GM12878 (cell line): ENCODE results near the gene SPN. TPM values are rescaled to one million over a fixed set of nuclear protein-coding genes. Genes with fewer than 3 reads are reported as not detected.

Experiments
- ATAC-seq: fragments of 200-7000 bp; cut with Tn5 transposase; 3 replicates; pipeline ENCODE4 v1.9.1; 2020; ENCODE audit warnings: mild to moderate bottlenecking, moderate library complexity
- BruUV-seq: library from RNA; stranded (reverse); fragments of 400-500 nt; replicated peaks from 2 replicates; lab custom pipeline; 2021; lab: Mats Ljungman, UMichigan
- CTCF ChIA-PET: fragments of 300-600 bp; sonication (Branson Sonifier 250); formaldehyde crosslinking; extraction: SDS; loops from one replicate; lab custom pipeline; 2021; ENCODE audit warnings: inconsistent platforms; lab: Yijun Ruan, JAX
- POLR2A ChIA-PET: fragments of 350-600 bp; formaldehyde crosslinking; extraction: SDS; loops from one replicate; lab custom pipeline; 2021; ENCODE audit warnings: inconsistent platforms; lab: Charles Lee
- RAD21 ChIA-PET: fragments of 300-600 bp; sonication (Branson Sonifier 250); formaldehyde crosslinking; loops from one replicate; lab custom pipeline; 2023; ENCODE audit warnings: antibody characterized with exemption; ENCODE audit not compliant: unreplicated experiment; lab: Charles Lee
- SMC1A ChIA-PET: fragments of 300-600 bp; sonication (Branson Sonifier 250); formaldehyde crosslinking; loops from one replicate; lab custom pipeline; 2023; ENCODE audit not compliant: unreplicated experiment, uncharacterized antibody; lab: Charles Lee
- DNase-seq: peaks from one replicate; pipeline ENCODE4 v3.0.0-alpha.2; 2011; ENCODE audit warnings: low read depth, low spot score
- FAIRE-seq: peaks from 3 replicates; lab custom pipeline; 2011; peaks lifted over from hg19 to GRCh38; lab: Jason Lieb, UNC
- H2AFZ ChIP-seq: 2 replicates; pipeline ENCODE4 v1.6.0; 2011; ENCODE audit warnings: low read depth, low read length, control low read depth; ENCODE audit not compliant: control insufficient read depth
- H3K27ac ChIP-seq: 2 replicates; pipeline ENCODE4 v1.5.1; 2011; ENCODE audit warnings: control low read depth; ENCODE audit not compliant: control insufficient read depth, insufficient read depth
- H3K27me3 ChIP-seq, 2 experiments: replicated peaks in 1 of 2; 2 replicates each; pipeline versions ENCODE4 v1.6.0 to v1.6.1; 2011; ENCODE audit warnings: low read length in 1 of 2; ENCODE audit not compliant: control insufficient read depth in 2 of 2, insufficient read depth in 2 of 2
- H3K36me3 ChIP-seq, 2 experiments: 2 replicates each; pipeline ENCODE4 v1.5.1; 2011; ENCODE audit warnings: low read length in 1 of 2; ENCODE audit not compliant: control insufficient read depth in 2 of 2, insufficient read depth in 2 of 2
- H3K4me1 ChIP-seq: 2 replicates; pipeline ENCODE4 v1.6.1; 2011; ENCODE audit warnings: mild to moderate bottlenecking, low read length, moderate library complexity, mixed read lengths; ENCODE audit not compliant: control insufficient read depth, insufficient read depth
- H3K4me2 ChIP-seq: 2 replicates; pipeline ENCODE4 v1.6.0; 2011; ENCODE audit warnings: control low read depth; ENCODE audit not compliant: control insufficient read depth, insufficient read depth
- H3K4me3 ChIP-seq: fragments of 200-600 bp; sonication (generic); 2 replicates; pipeline ENCODE4 v1.5.1; 2016
- H3K79me2 ChIP-seq: 2 replicates; pipeline ENCODE4 v1.6.0; 2011; ENCODE audit warnings: low read length; ENCODE audit not compliant: control insufficient read depth, insufficient read depth
- H3K9ac ChIP-seq: 2 replicates; pipeline ENCODE4 v1.8.0; 2011; ENCODE audit warnings: low read length, control low read depth, mixed read lengths; ENCODE audit not compliant: control insufficient read depth, insufficient read depth
- H3K9me3 ChIP-seq: replicated peaks from 3 replicates; pipeline ENCODE4 v1.5.1; 2011; ENCODE audit warnings: mild to moderate bottlenecking, low read length; ENCODE audit not compliant: control insufficient read depth, insufficient read depth
- H4K20me1 ChIP-seq: 2 replicates; pipeline ENCODE4 v1.6.0; 2011; ENCODE audit not compliant: control insufficient read depth, insufficient read depth
- ASH2L ChIP-seq: fragments of 300-600, 200-600 bp; sonication (generic); IDR thresholded peaks from 2 replicates; pipeline ENCODE4 v1.6.1; 2017; ENCODE audit warnings: low read depth, mild to moderate bottlenecking, borderline replicate concordance
- BCL3 ChIP-seq: IDR thresholded peaks from 2 replicates; pipeline ENCODE4 v1.6.1; 2011; ENCODE audit warnings: borderline replicate concordance, low read depth, mild to moderate bottlenecking, moderate library complexity, low read length; ENCODE audit not compliant: insufficient read depth, poor library complexity, severe bottlenecking
- BRCA1 ChIP-seq: IDR thresholded peaks from 2 replicates; pipeline ENCODE4 v1.6.1; 2011; ENCODE audit warnings: low read depth, low read length, improper control_type of control experiment
- CBX3 ChIP-seq: fragments of 200-600 bp; sonication (generic); IDR thresholded peaks from 2 replicates; pipeline ENCODE4 v1.6.1; 2016; ENCODE audit warnings: low read depth, borderline replicate concordance
- CEBPB ChIP-seq, 2 experiments: fragments of 150-350 bp in 1 of 2; IDR thresholded peaks; 2 replicates each; pipeline ENCODE4 v1.6.1; 2012 to 2014; ENCODE audit warnings: low read depth in 2 of 2, low read length in 2 of 2, borderline replicate concordance in 1 of 2, inconsistent platforms in 1 of 2
- EGR1 ChIP-seq, 2 experiments: IDR thresholded peaks; 1 replicate in 1 of 2; 2 replicates in 1 of 2; pipeline ENCODE4 v1.6.1; 2011 to 2012; ENCODE audit warnings: low read depth in 2 of 2, low read length in 2 of 2, borderline replicate concordance in 1 of 2, mild to moderate bottlenecking in 1 of 2, moderate library complexity in 1 of 2
- EP300 ChIP-seq, 2 experiments: fragments of 150-350 bp in 1 of 2; IDR thresholded peaks; 2 replicates each; pipeline ENCODE4 v1.6.1; 2011 to 2012; ENCODE audit warnings: low read depth in 2 of 2, low read length in 2 of 2, borderline replicate concordance in 1 of 2, improper control_type of control experiment in 1 of 2, inconsistent platforms in 1 of 2; ENCODE audit not compliant: control insufficient read depth in 1 of 2
- GABPA ChIP-seq: IDR thresholded peaks from 2 replicates; pipeline ENCODE4 v1.6.1; 2014; ENCODE audit warnings: antibody characterized with exemption, low read depth, mild to moderate bottlenecking, inconsistent platforms
- NFIC ChIP-seq: IDR thresholded peaks from 2 replicates; pipeline ENCODE4 v1.6.1; 2012; ENCODE audit warnings: low read depth, mild to moderate bottlenecking, inconsistent platforms, low read length, moderate library complexity
- NFYA ChIP-seq: IDR thresholded peaks from 2 replicates; pipeline ENCODE4 v1.6.1; 2011; ENCODE audit warnings: low read depth, mild to moderate bottlenecking, low read length, improper control_type of control experiment, borderline replicate concordance
- PAX5 ChIP-seq: IDR thresholded peaks from 2 replicates; pipeline ENCODE4 v1.6.1; 2011; ENCODE audit warnings: low read depth, low read length, borderline replicate concordance
- STAT3 ChIP-seq: IDR thresholded peaks from 2 replicates; pipeline ENCODE4 v1.6.1; 2011; ENCODE audit warnings: low read depth, low read length, improper control_type of control experiment
- SUZ12 ChIP-seq: fragments of 200-600 bp; sonication (generic); IDR thresholded peaks from one replicate; pipeline ENCODE4 v1.6.1; 2018; ENCODE audit warnings: antibody characterized with exemption, mild to moderate bottlenecking; ENCODE audit not compliant: unreplicated experiment
- YY1 ChIP-seq: IDR thresholded peaks from 2 replicates; pipeline ENCODE4 v1.6.1; 2011; ENCODE audit warnings: low read depth, mild to moderate bottlenecking, low read length
- ZNF207 ChIP-seq: fragments of 450-650 bp; IDR thresholded peaks from 2 replicates; pipeline ENCODE4 v1.6.1; 2014; ENCODE audit warnings: antibody characterized with exemption, mild to moderate bottlenecking, borderline replicate concordance
- ZNF24 ChIP-seq: fragments of 450-650 bp; IDR thresholded peaks from 2 replicates; pipeline ENCODE4 v1.6.1; 2017; ENCODE audit warnings: antibody characterized with exemption, mild to moderate bottlenecking
- ZNF622 ChIP-seq: fragments of 450-650 bp; IDR thresholded peaks from 2 replicates; pipeline ENCODE4 v1.6.1; 2017; ENCODE audit warnings: mild to moderate bottlenecking, inconsistent platforms
- WGBS: methylation state at CpG from one replicate; pipeline ENCODE4 v1.1.6; 2016; ENCODE audit warnings: low lambda C conversion rate; ENCODE audit not compliant: insufficient replicate concordance, insufficient coverage; ENCODE audit errors: missing lambda C conversion rate; 5-methylcytosine and 5-hydroxymethylcytosine counted together
- in situ Hi-C: fragments of 300-500 bp; cut with MboI; formaldehyde crosslinking; loops from 9 replicates; pipeline ENCODE4 v1.14.3; 2018; ENCODE audit warnings: mixed read lengths
- intact Hi-C: fragments of 100-400 bp; cut with micrococcal nuclease; formaldehyde crosslinking; loops from one replicate; pipeline ENCODE4 v1.14.2; 2022; ENCODE audit not compliant: unreplicated experiment
- polyA plus RNA-seq, 11 experiments: library from polyadenylated mRNA; depleted of rRNA in 4 of 11; unstranded in 6 of 11; stranded (reverse) in 5 of 11; fragments of >200 nt; fragmentation: Nextera tagmentation in 4 of 11; fragmentation: Illumina TruSeq in 1 of 11; extraction: Ambion mirVana in 4 of 11; extraction: Trizol in 1 of 11; gene quantifications; 1 replicate in 1 of 11; 2 replicates in 10 of 11; pipeline versions ENCODE4 v1.2.1 to v1.2.3, GENCODE V29; 2011 to 2016; ENCODE audit warnings: inconsistent platforms in 2 of 11, missing spikeins in 2 of 11, low read depth in 1 of 11
- total RNA-seq, 4 experiments: library from RNA; depleted of rRNA in 3 of 4; stranded (reverse); fragments of >200 nt in 3 of 4; fragmentation: Illumina TruSeq in 1 of 4; extraction: Trizol in 1 of 4; gene quantifications; 2 replicates each; pipeline versions ENCODE4 v1.2.1 to v1.2.3, GENCODE V29; 2013 to 2021
- TF ChIP-seq, protein P1 (sequence below): fragments of 150-350 bp; IDR thresholded peaks from 2 replicates; pipeline ENCODE4 v1.6.1; 2016; ENCODE audit warnings: low read depth, low read length

Gene SPN
- total and polyA plus RNA-seq, 10 of the 15 experiments (the other 5 are each of a cell fraction or from before 2014, with no cell fraction given) = 16.2 to 173 (median 92.7) TPM

GRCh38 chr16:29673501-29673900, 10.5 kb downstream of the SPN start (continued):
- no peak for TF ChIP-seq ASH2L
- TF ChIP-seq YY1 = no peak
- TF ChIP-seq EGR1 (IDR thresholded peaks at IDR 0.05; ENCODE audit: borderline replicate concordance in 1 of 2, low read depth in 2 of 2, low read length in 2 of 2) = no peak

- H3K4me2 ChIP-seq = no peak overlapping the region
- ChIA-PET POLR2A (interaction anchor here (1.3 kb wide), 1 partner anchor 25 kb away, joined by 3 read pairs; no protein-coding TSS in a partner anchor), RAD21 (no interaction called here), SMC1A (interaction anchor here (6.9 kb wide), 1 partner anchor 10 kb away, joined by 69 read pairs; the partner anchor contains the start of gene SPN), CTCF (interaction anchor here (1.2 kb wide), 1 partner anchor 25 kb away, joined by 3 read pairs; no protein-coding TSS in a partner anchor)
- intact Hi-C loops (no loop called here), in situ Hi-C loops (no loop called here)
- no peak for ATAC-seq
- no TSS peak for BruUV-seq
- H3K27me3 ChIP-seq = no peaks in the 10 kb centered on the region
- WGBS = 83% methylated on average over 13 of the region's 13 CpGs
- H2AFZ ChIP-seq = no peak overlapping the region
- H3K27ac ChIP-seq = no peak overlapping the region
- peaks cover 6% of the 10 kb centered on the region; the same call in 1 of the 2 replicates for H4K20me1 ChIP-seq
- H3K36me3 ChIP-seq = peaks cover 2 to 6% of the 10 kb centered on the region in 2 experiments; a peak in 2 of 4 replicates
- peaks cover 11% of the 10 kb centered on the region for H3K79me2 ChIP-seq
- no peak for FAIRE-seq
- no peaks in the 10 kb centered on the region for H3K9me3 ChIP-seq
- no peak overlapping the region for H3K9ac ChIP-seq
- H3K4me3 ChIP-seq = no peak overlapping the region
- peaks cover 5% of the 10 kb centered on the region; the same call in 1 of the 2 replicates for H3K4me1 ChIP-seq
- no peak for DNase-seq
- TF ChIP-seq SUZ12 = no peak
- TF ChIP-seq EP300 (IDR thresholded peaks at IDR 0.05; ENCODE audit: borderline replicate concordance in 1 of 2, control insufficient read depth in 1 of 2, low read depth in 2 of 2, low read length in 2 of 2) = no peak
- no peak for TF ChIP-seq STAT3
- TF ChIP-seq BRCA1 = no peak
- TF ChIP-seq PAX5 = no peak
- TF ChIP-seq ZNF207 = no peak
- TF ChIP-seq ASH2L = no peak
- TF ChIP-seq, protein P1, sequence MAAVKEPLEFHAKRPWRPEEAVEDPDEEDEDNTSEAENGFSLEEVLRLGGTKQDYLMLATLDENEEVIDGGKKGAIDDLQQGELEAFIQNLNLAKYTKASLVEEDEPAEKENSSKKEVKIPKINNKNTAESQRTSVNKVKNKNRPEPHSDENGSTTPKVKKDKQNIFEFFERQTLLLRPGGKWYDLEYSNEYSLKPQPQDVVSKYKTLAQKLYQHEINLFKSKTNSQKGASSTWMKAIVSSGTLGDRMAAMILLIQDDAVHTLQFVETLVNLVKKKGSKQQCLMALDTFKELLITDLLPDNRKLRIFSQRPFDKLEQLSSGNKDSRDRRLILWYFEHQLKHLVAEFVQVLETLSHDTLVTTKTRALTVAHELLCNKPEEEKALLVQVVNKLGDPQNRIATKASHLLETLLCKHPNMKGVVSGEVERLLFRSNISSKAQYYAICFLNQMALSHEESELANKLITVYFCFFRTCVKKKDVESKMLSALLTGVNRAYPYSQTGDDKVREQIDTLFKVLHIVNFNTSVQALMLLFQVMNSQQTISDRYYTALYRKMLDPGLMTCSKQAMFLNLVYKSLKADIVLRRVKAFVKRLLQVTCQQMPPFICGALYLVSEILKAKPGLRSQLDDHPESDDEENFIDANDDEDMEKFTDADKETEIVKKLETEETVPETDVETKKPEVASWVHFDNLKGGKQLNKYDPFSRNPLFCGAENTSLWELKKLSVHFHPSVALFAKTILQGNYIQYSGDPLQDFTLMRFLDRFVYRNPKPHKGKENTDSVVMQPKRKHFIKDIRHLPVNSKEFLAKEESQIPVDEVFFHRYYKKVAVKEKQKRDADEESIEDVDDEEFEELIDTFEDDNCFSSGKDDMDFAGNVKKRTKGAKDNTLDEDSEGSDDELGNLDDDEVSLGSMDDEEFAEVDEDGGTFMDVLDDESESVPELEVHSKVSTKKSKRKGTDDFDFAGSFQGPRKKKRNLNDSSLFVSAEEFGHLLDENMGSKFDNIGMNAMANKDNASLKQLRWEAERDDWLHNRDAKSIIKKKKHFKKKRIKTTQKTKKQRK = no peak
- no peak for TF ChIP-seq BCL3
- TF ChIP-seq CBX3 = no peak
- no peak for TF ChIP-seq CEBPB (IDR thresholded peaks at IDR 0.05; ENCODE audit: borderline replicate concordance in 1 of 2, low read depth in 2 of 2, low read length in 2 of 2)
- no peak for TF ChIP-seq ZNF24
- TF ChIP-seq NFIC = no peak
- TF ChIP-seq GABPA = no peak
- no peak for TF ChIP-seq NFYA
- TF ChIP-seq ZNF622 = no peak
Observed at GRCh38 chr16:29674188-29674587, 11.1 kb downstream of the SPN start.
